SK-N-SH (cell line): Measurements from ENCODE around the gene PPP2R2B. TPM values are rescaled to one million over a fixed set of nuclear protein-coding genes. Genes with fewer than 3 reads are reported as not detected.

Experiments
- CTCF ChIA-PET: fragments of 300-600, 350-600 bp; formaldehyde crosslinking; extraction: SDS; loops from one replicate; lab custom pipeline; 2021; lab: Yijun Ruan, JAX
- POLR2A ChIA-PET: fragments of 350-600 bp; sonication (Branson Sonifier 250); formaldehyde crosslinking; extraction: SDS; loops from one replicate; lab custom pipeline; 2020; ENCODE audit warnings: antibody characterized with exemption, inconsistent platforms; lab: Yijun Ruan, JAX
- DNase-seq: peaks from one replicate; pipeline ENCODE4 v3.0.0; 2012
- H2AFZ ChIP-seq: fragments of 200-600 bp; sonication (generic); 2 replicates; pipeline ENCODE4 v1.8.1; 2016; ENCODE audit warnings: antibody characterized with exemption, mild to moderate bottlenecking, low read depth
- H3F3A ChIP-seq: fragments of 200-600 bp; sonication (generic); replicated peaks from 2 replicates; pipeline ENCODE3; 2016; ENCODE audit warnings: antibody characterized with exemption, mild to moderate bottlenecking; ENCODE audit not compliant: insufficient read depth
- H3K27ac ChIP-seq, 2 experiments: fragments of 200-500 bp in 1 of 2; fragments of 200-600 bp in 1 of 2; sonication (Bioruptor generic) in 1 of 2; sonication (generic), shearing (Covaris generic) in 1 of 2; 2 replicates each; pipeline versions ENCODE4 v1.5.1 to v1.6.1; 2014 to 2016; ENCODE audit warnings: low read depth in 2 of 2, inconsistent platforms in 1 of 2, low read length in 1 of 2, mild to moderate bottlenecking in 1 of 2, mixed read lengths in 1 of 2
- H3K27me3 ChIP-seq: fragments of 200-600 bp; sonication (generic), shearing (Covaris generic); 2 replicates; pipeline ENCODE4 v1.6.1; 2016; ENCODE audit warnings: mixed run types; ENCODE audit not compliant: insufficient read depth
- H3K36me3 ChIP-seq, 2 experiments: fragments of 200-500 bp in 1 of 2; fragments of 200-600 bp in 1 of 2; sonication (Bioruptor generic) in 1 of 2; sonication (generic) in 1 of 2; replicated peaks in 1 of 2; 2 replicates each; pipeline versions ENCODE3 to v1.5.1; 2014 to 2016; ENCODE audit warnings: low read length in 1 of 2, mild to moderate bottlenecking in 1 of 2; ENCODE audit not compliant: insufficient read depth in 2 of 2, control insufficient read depth in 1 of 2
- H3K4me1 ChIP-seq, 2 experiments: fragments of 200-500 bp in 1 of 2; fragments of 200-600 bp in 1 of 2; sonication (Bioruptor generic) in 1 of 2; sonication (generic), shearing (Covaris generic) in 1 of 2; 2 replicates each; pipeline versions ENCODE4 v1.5.1 to v1.6.1; 2014 to 2016; ENCODE audit warnings: low read depth in 1 of 2, low read length in 1 of 2, mixed run types in 1 of 2; ENCODE audit not compliant: insufficient read depth in 2 of 2, control insufficient read depth in 1 of 2
- H3K4me2 ChIP-seq: fragments of 200-600 bp; sonication (generic), shearing (Covaris generic); 2 replicates; pipeline ENCODE4 v1.6.1; 2017; ENCODE audit warnings: mixed run types
- H3K4me3 ChIP-seq, 2 experiments: fragments of 200-500 bp in 1 of 2; fragments of 200-600 bp in 1 of 2; sonication (Bioruptor generic) in 1 of 2; sonication (generic), shearing (Covaris generic) in 1 of 2; 2 replicates each; pipeline versions ENCODE4 v1.5.1 to v1.8.1; 2014 to 2016; ENCODE audit warnings: low read depth in 2 of 2, inconsistent platforms in 1 of 2, low read length in 1 of 2, mild to moderate bottlenecking in 1 of 2, mixed read lengths in 1 of 2, moderate library complexity in 1 of 2
- H3K79me2 ChIP-seq: fragments of 200-600 bp; sonication (generic); 2 replicates; pipeline ENCODE4 v1.8.1; 2017; ENCODE audit warnings: mild to moderate bottlenecking; ENCODE audit not compliant: insufficient read depth
- H3K9ac ChIP-seq: fragments of 200-600 bp; sonication (generic); 2 replicates; pipeline ENCODE4 v1.6.1; 2017; ENCODE audit warnings: mixed run types
- H3K9me2 ChIP-seq: fragments of 200-600 bp; sonication (generic); 2 replicates; pipeline ENCODE4 v1.6.1; 2017; ENCODE audit warnings: mixed run types
- H3K9me3 ChIP-seq: fragments of 200-600 bp; sonication (generic); 2 replicates; pipeline ENCODE4 v1.6.1; 2017; ENCODE audit warnings: mixed run types, mild to moderate bottlenecking, moderate library complexity
- H4K20me1 ChIP-seq: fragments of 200-600 bp; sonication (generic); 2 replicates; pipeline ENCODE4 v1.6.1; 2017; ENCODE audit warnings: mild to moderate bottlenecking, mixed run types; ENCODE audit not compliant: insufficient read depth
- EP300 ChIP-seq, 2 experiments: IDR thresholded peaks; 2 replicates each; pipeline versions ENCODE4 v1.4.0 to v1.6.1; 2012; ENCODE audit warnings: borderline replicate concordance in 1 of 2, low read depth in 1 of 2, low read length in 1 of 2
- EZH2phosphoT487 ChIP-seq: fragments of 200-600 bp; sonication (generic); IDR thresholded peaks from 2 replicates; pipeline ENCODE4 v1.6.1; 2017; ENCODE audit warnings: low read depth, mixed run types, mild to moderate bottlenecking, antibody characterized with exemption, moderate library complexity, borderline replicate concordance
- FOSL2 ChIP-seq: IDR thresholded peaks from 2 replicates; pipeline ENCODE4 v1.4.0; 2012; ENCODE audit warnings: low read depth, mild to moderate bottlenecking, moderate library complexity, borderline replicate concordance
- FOXJ3 ChIP-seq: sonication (generic); formaldehyde crosslinking; IDR thresholded peaks from 2 replicates; pipeline ENCODE4 v1.5.1; 2020; ENCODE audit warnings: mild to moderate bottlenecking, missing genetic modification reagents
- FOXM1 ChIP-seq: IDR thresholded peaks from 2 replicates; pipeline ENCODE4 v1.4.0; 2012; ENCODE audit warnings: low read depth, mild to moderate bottlenecking
- GABPA ChIP-seq: IDR thresholded peaks from 2 replicates; pipeline ENCODE4 v1.4.0; 2012; ENCODE audit warnings: low read depth, mild to moderate bottlenecking
- GATA2 ChIP-seq: sonication (generic); formaldehyde crosslinking; IDR thresholded peaks from 2 replicates; pipeline ENCODE4 v1.5.0; 2020; ENCODE audit warnings: mild to moderate bottlenecking, missing genetic modification reagents
- MEF2A ChIP-seq: IDR thresholded peaks from 2 replicates; pipeline ENCODE4 v1.4.0; 2012; ENCODE audit warnings: low read depth, borderline replicate concordance
- MXI1 ChIP-seq: IDR thresholded peaks from 2 replicates; pipeline ENCODE4 v1.6.1; 2012; ENCODE audit warnings: mild to moderate bottlenecking, low read depth, low read length, improper control_type of control experiment
- NRF1 ChIP-seq: IDR thresholded peaks from 2 replicates; pipeline ENCODE4 v1.6.1; 2012; ENCODE audit warnings: low read depth, mild to moderate bottlenecking, low read length
- RCOR1 ChIP-seq: fragments of 150-350 bp; IDR thresholded peaks from 2 replicates; pipeline ENCODE4 v1.6.1; 2017; ENCODE audit warnings: antibody characterized with exemption, low read length
- RFX5 ChIP-seq: IDR thresholded peaks from 2 replicates; pipeline ENCODE4 v1.6.1; 2012; ENCODE audit warnings: mild to moderate bottlenecking, improper control_type of control experiment, low read length
- RXRA ChIP-seq: IDR thresholded peaks from 2 replicates; pipeline ENCODE4 v1.4.0; 2012; ENCODE audit warnings: low read depth, mild to moderate bottlenecking, borderline replicate concordance
- SIN3A ChIP-seq: IDR thresholded peaks from 2 replicates; pipeline ENCODE4 v1.6.1; 2012; ENCODE audit warnings: low read depth, mild to moderate bottlenecking, low read length, moderate library complexity, borderline replicate concordance
- SMC3 ChIP-seq: IDR thresholded peaks from 2 replicates; pipeline ENCODE4 v1.6.1; 2012; ENCODE audit warnings: low read depth, low read length, improper control_type of control experiment
- TCF12 ChIP-seq: IDR thresholded peaks from 2 replicates; pipeline ENCODE4 v1.4.0; 2012
- TEAD4 ChIP-seq: IDR thresholded peaks from 2 replicates; pipeline ENCODE4 v1.4.0; 2012; ENCODE audit warnings: mild to moderate bottlenecking, borderline replicate concordance; ENCODE audit not compliant: insufficient read depth
- YY1 ChIP-seq: IDR thresholded peaks from 2 replicates; pipeline ENCODE4 v1.4.0; 2012; ENCODE audit warnings: low read depth, mild to moderate bottlenecking
- ZBTB33 ChIP-seq: IDR thresholded peaks from 2 replicates; pipeline ENCODE4 v1.4.0; 2012; ENCODE audit warnings: low read depth, borderline replicate concordance
- WGBS: methylation state at CpG from one replicate; pipeline ENCODE4 v1.1.6; 2017; ENCODE audit warnings: low lambda C conversion rate; 5-methylcytosine and 5-hydroxymethylcytosine counted together
- polyA plus RNA-seq, 3 experiments: library from polyadenylated mRNA; depleted of rRNA; stranded (reverse); fragments of >200 nt; gene quantifications; 2 replicates each; pipeline ENCODE4 v1.2.3, GENCODE V29; 2012
- TF ChIP-seq, protein P1 (sequence below): IDR thresholded peaks from 2 replicates; pipeline ENCODE4 v1.4.0; 2012; ENCODE audit warnings: low read depth, borderline replicate concordance
- TF ChIP-seq, protein P2 (sequence below): IDR thresholded peaks from 2 replicates; pipeline ENCODE4 v1.4.0; 2012; ENCODE audit warnings: low read depth
- TF ChIP-seq, protein P3 (sequence below): IDR thresholded peaks from 2 replicates; pipeline ENCODE4 v1.6.1; 2012; ENCODE audit warnings: mild to moderate bottlenecking, low read depth, low read length, moderate library complexity

The PPP2R2B gene
- polyA plus RNA-seq, 1 of the 3 experiments (the other 2 are of a cell fraction), result 11.4 TPM

GRCh38 chr5:146643776-146644175, 234.8 kb downstream of the PPP2R2B start:
- Histone ChIP-seq H3F3A (no peaks in the 10 kb centered on the region), H3K27ac (no peak overlapping the region), H3K4me1 (peaks cover 0 to 21% of the 10 kb centered on the region in 2 experiments; a peak in 2 of 4 replicates), H3K4me3 (no peak overlapping the region), H3K27me3 (no peaks in the 10 kb centered on the region), H4K20me1 (no peaks in the 10 kb centered on the region), H3K9me2 (no peaks in the 10 kb centered on the region), H3K79me2 (no peaks in the 10 kb centered on the region), H2AFZ (no peak overlapping the region), H3K4me2 (no peak overlapping the region), H3K9ac (no peak overlapping the region), H3K9me3 (no peaks in the 10 kb centered on the region), H3K36me3 (no peaks in the 10 kb centered on the region)
- ChIA-PET CTCF (no interaction called here), POLR2A (no interaction called here)
- TF ChIP-seq GABPA (no peak), EP300 (IDR thresholded peaks at IDR 0.05; ENCODE audit: borderline replicate concordance in 1 of 2, low read depth in 1 of 2, low read length in 1 of 2) (no peak), TEAD4 (no peak), YY1 (no peak), NRF1 (no peak), FOXJ3 (CRISPR knock-in tag) (no peak), FOSL2 (no peak)
- TF ChIP-seq, protein P1, sequence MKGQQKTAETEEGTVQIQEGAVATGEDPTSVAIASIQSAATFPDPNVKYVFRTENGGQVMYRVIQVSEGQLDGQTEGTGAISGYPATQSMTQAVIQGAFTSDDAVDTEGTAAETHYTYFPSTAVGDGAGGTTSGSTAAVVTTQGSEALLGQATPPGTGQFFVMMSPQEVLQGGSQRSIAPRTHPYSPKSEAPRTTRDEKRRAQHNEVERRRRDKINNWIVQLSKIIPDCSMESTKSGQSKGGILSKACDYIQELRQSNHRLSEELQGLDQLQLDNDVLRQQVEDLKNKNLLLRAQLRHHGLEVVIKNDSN, result no peak
- TF ChIP-seq, protein P2, sequence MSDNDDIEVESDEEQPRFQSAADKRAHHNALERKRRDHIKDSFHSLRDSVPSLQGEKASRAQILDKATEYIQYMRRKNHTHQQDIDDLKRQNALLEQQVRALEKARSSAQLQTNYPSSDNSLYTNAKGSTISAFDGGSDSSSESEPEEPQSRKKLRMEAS, result no peak
- WGBS, result 34% methylated on average over 2 of the region's 2 CpGs
- DNase-seq, result no peak

- ChIA-PET POLR2A (no interaction called here), CTCF (interaction anchor here (1.0 to 1.8 kb wide), 2 partner anchors 77 to 324 kb away, joined by 3 to 8 read pairs; no protein-coding TSS in a partner anchor)
- H3K9me3 ChIP-seq, result no peaks in the 10 kb centered on the region
- H3K4me3 ChIP-seq, result no peak overlapping the region
- H3K27me3 ChIP-seq, result no peaks in the 10 kb centered on the region
- no peaks in the 10 kb centered on the region for H3K79me2 ChIP-seq
- no peak for DNase-seq
- peaks cover 0 to 2% of the 10 kb centered on the region in 2 experiments for H3K36me3 ChIP-seq
- H4K20me1 ChIP-seq, result no peaks in the 10 kb centered on the region
- H2AFZ ChIP-seq, result no peak overlapping the region
- no peak overlapping the region for H3K9ac ChIP-seq
- no peak overlapping the region for H3K4me2 ChIP-seq
- peaks cover 0 to 8% of the 10 kb centered on the region in 2 experiments; a peak in 2 of 4 replicates for H3K4me1 ChIP-seq
- WGBS, result 75% methylated on average over 3 of the region's 3 CpGs
- no peaks in the 10 kb centered on the region for H3K9me2 ChIP-seq
- no peak overlapping the region for H3K27ac ChIP-seq
- no peaks in the 10 kb centered on the region for H3F3A ChIP-seq
- TF ChIP-seq NRF1 (no peak), RFX5 (no peak), FOSL2 (no peak), SIN3A (no peak), ZBTB33 (no peak), FOXM1 (no peak), MEF2A (no peak), RXRA (no peak), MXI1 (no peak), SMC3 (no peak), TCF12 (no peak), EZH2phosphoT487 (no peak), EP300 (IDR thresholded peaks at IDR 0.05; ENCODE audit: borderline replicate concordance in 1 of 2, low read depth in 1 of 2, low read length in 1 of 2) (no peak), GATA2 (CRISPR knock-in tag) (no peak), RCOR1 (no peak)
- TF ChIP-seq, protein P2, result no peak
- TF ChIP-seq, protein P3, sequence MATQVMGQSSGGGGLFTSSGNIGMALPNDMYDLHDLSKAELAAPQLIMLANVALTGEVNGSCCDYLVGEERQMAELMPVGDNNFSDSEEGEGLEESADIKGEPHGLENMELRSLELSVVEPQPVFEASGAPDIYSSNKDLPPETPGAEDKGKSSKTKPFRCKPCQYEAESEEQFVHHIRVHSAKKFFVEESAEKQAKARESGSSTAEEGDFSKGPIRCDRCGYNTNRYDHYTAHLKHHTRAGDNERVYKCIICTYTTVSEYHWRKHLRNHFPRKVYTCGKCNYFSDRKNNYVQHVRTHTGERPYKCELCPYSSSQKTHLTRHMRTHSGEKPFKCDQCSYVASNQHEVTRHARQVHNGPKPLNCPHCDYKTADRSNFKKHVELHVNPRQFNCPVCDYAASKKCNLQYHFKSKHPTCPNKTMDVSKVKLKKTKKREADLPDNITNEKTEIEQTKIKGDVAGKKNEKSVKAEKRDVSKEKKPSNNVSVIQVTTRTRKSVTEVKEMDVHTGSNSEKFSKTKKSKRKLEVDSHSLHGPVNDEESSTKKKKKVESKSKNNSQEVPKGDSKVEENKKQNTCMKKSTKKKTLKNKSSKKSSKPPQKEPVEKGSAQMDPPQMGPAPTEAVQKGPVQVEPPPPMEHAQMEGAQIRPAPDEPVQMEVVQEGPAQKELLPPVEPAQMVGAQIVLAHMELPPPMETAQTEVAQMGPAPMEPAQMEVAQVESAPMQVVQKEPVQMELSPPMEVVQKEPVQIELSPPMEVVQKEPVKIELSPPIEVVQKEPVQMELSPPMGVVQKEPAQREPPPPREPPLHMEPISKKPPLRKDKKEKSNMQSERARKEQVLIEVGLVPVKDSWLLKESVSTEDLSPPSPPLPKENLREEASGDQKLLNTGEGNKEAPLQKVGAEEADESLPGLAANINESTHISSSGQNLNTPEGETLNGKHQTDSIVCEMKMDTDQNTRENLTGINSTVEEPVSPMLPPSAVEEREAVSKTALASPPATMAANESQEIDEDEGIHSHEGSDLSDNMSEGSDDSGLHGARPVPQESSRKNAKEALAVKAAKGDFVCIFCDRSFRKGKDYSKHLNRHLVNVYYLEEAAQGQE, result no peak
Observed at GRCh38 chr5:146642410-146642809, 236.1 kb downstream of the PPP2R2B start.
